Measurements from ENCODE around the gene SASH1.

The SASH1 gene

GRCh38 chr6:148493424-148493823, 150.8 kb downstream of the SASH1 start:
- DNase-seq (ENCODE audit: extremely low spot score): no peak
- CTCF ChIA-PET: no interaction called here
- TF ChIP-seq CTCF (IDR thresholded peaks at IDR 0.05; ENCODE audit: control extremely low read depth, extremely low read depth, low read depth, missing control alignments): no peak
- POLR2A ChIA-PET: no interaction called here

- CTCF ChIA-PET: no interaction called here
- no peak for DNase-seq (ENCODE audit: extremely low spot score)
- no peak for TF ChIP-seq CTCF (IDR thresholded peaks at IDR 0.05; ENCODE audit: control extremely low read depth, extremely low read depth, low read depth, missing control alignments)
- POLR2A ChIA-PET: no interaction called here
These were observed 151.6 kb downstream of the SASH1 start for GRCh38 chr6:148494226-148494625.

GRCh38 chr6:148495029-148495428, 152.4 kb downstream of the SASH1 start:
- no peak for TF ChIP-seq CTCF (IDR thresholded peaks at IDR 0.05; ENCODE audit: control extremely low read depth, extremely low read depth, low read depth, missing control alignments)
- ChIA-PET POLR2A (no interaction called here), CTCF (no interaction called here)
- DNase-seq (ENCODE audit: extremely low spot score): no peak

GRCh38 chr6:148497257-148497656, 154.6 kb downstream of the SASH1 start:
- DNase-seq (ENCODE audit: extremely low spot score): no peak
- POLR2A ChIA-PET: no interaction called here
- TF ChIP-seq CTCF (IDR thresholded peaks at IDR 0.05; ENCODE audit: control extremely low read depth, extremely low read depth, low read depth, missing control alignments): no peak
- CTCF ChIA-PET: no interaction called here

- ChIA-PET POLR2A (no interaction called here), CTCF (no interaction called here)
- TF ChIP-seq CTCF (IDR thresholded peaks at IDR 0.05; ENCODE audit: control extremely low read depth, extremely low read depth, low read depth, missing control alignments): no peak
- DNase-seq (ENCODE audit: extremely low spot score): no peak
These were observed 155.1 kb downstream of the SASH1 start for GRCh38 chr6:148497717-148498116.

GRCh38 chr6:148500402-148500801, 157.8 kb downstream of the SASH1 start:
- ChIA-PET POLR2A (no interaction called here), CTCF (interaction anchor here (1.3 to 1.7 kb wide), 2 partner anchors 9 to 12 kb away, joined by 3 to 5 read pairs; no protein-coding TSS in a partner anchor)
- TF ChIP-seq CTCF (IDR thresholded peaks at IDR 0.05; ENCODE audit: control extremely low read depth, extremely low read depth, low read depth, missing control alignments): no peak
- DNase-seq (ENCODE audit: extremely low spot score): no peak

- TF ChIP-seq CTCF (IDR thresholded peaks at IDR 0.05; ENCODE audit: control extremely low read depth, extremely low read depth, low read depth, missing control alignments): no peak
- ChIA-PET POLR2A (no interaction called here), CTCF (no interaction called here)
- no peak for DNase-seq (ENCODE audit: extremely low spot score)
These were observed 158.5 kb downstream of the SASH1 start for GRCh38 chr6:148501178-148501590.

All from GM10248 (cell line).